Vagina (tissue), 2 donors: ENCODE results near the gene EFHC1.

ENCODE experiments used
- POLR2A ChIP-seq, 2 donors: fragments of 450-650 bp; IDR thresholded peaks; one replicate each; pipeline ENCODE4 v1.6.1; 2017; ENCODE audit warnings: antibody characterized with exemption in 2 of 2, mild to moderate bottlenecking in 2 of 2, moderate library complexity in 2 of 2
- TF ChIP-seq, protein P1 (sequence below), 3 experiments: fragments of 450-650 bp in 2 of 3; fragments of 200-600 bp in 1 of 3; sonication (generic) in 1 of 3; IDR thresholded peaks; one replicate each; pipeline ENCODE4 v1.5.1; 2017 to 2019; ENCODE audit warnings: antibody characterized with exemption in 3 of 3, mild to moderate bottlenecking in 2 of 3, moderate library complexity in 2 of 3

DNA sequence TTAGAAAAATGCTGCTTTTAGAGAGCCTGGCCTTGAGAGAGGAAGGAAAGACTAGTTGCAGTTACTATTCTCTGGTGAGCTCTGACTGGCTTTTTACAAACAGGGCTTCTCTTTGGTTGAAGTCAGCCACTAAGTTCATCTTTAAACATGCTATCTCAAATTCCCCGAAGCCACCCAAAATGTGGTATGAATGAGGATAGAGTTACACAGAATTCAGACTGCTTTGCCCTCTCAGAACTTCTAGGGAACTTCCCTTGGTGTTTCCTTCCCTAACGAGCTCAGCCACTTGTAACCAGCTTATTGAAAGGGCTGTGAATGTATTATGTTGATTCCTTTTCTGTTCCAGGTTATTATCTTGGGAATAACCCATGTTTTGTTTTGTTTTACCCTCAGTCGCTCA is 73.5 kb downstream of the EFHC1 start:
- TF ChIP-seq, protein P1, sequence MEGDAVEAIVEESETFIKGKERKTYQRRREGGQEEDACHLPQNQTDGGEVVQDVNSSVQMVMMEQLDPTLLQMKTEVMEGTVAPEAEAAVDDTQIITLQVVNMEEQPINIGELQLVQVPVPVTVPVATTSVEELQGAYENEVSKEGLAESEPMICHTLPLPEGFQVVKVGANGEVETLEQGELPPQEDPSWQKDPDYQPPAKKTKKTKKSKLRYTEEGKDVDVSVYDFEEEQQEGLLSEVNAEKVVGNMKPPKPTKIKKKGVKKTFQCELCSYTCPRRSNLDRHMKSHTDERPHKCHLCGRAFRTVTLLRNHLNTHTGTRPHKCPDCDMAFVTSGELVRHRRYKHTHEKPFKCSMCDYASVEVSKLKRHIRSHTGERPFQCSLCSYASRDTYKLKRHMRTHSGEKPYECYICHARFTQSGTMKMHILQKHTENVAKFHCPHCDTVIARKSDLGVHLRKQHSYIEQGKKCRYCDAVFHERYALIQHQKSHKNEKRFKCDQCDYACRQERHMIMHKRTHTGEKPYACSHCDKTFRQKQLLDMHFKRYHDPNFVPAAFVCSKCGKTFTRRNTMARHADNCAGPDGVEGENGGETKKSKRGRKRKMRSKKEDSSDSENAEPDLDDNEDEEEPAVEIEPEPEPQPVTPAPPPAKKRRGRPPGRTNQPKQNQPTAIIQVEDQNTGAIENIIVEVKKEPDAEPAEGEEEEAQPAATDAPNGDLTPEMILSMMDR (IDR thresholded peaks at IDR 0.05): no peak
- no peak for TF ChIP-seq POLR2A (IDR thresholded peaks at IDR 0.05)
